NT2/D1 (cell line): ENCODE data around the gene SNX5.

Experiments used
- SUZ12 ChIP-seq: IDR thresholded peaks from 2 replicates; pipeline ENCODE4 v1.6.1; 2011; ENCODE audit not compliant: insufficient read length, insufficient read depth; ENCODE audit errors: extremely low read depth
- YY1 ChIP-seq: IDR thresholded peaks from 2 replicates; pipeline ENCODE4 v1.6.1; 2011; ENCODE audit not compliant: insufficient read length, insufficient read depth
- ZNF274 ChIP-seq: IDR thresholded peaks from 2 replicates; pipeline ENCODE4 v1.6.1; 2011; ENCODE audit warnings: mild to moderate bottlenecking, low read depth, low read length

GRCh38 chr20:17967521-17968365 is 851 bp downstream of the SNX5 start:
- no peak for TF ChIP-seq YY1
- TF ChIP-seq SUZ12 = no peak
- no peak for TF ChIP-seq ZNF274
